H1 (cell line): ENCODE measurements around the gene REPS1.
"Not testable (repeated sequence)": the region's sequence is repeated elsewhere in the genome, so short reads cannot be mapped to it uniquely, and the experiment has no call there.

ENCODE experiments used
- ASH2L ChIP-seq: fragments of 200-600, 300-600 bp; sonication (generic); IDR thresholded peaks from one replicate; pipeline ENCODE4 v1.7.1; 2017; ENCODE audit warnings: low read length
- CEBPB ChIP-seq: IDR thresholded peaks from 2 replicates; pipeline ENCODE4 v1.6.1; 2012; ENCODE audit warnings: low read depth, low read length
- EP300 ChIP-seq, 2 experiments: IDR thresholded peaks; 1 replicate in 1 of 2; 2 replicates in 1 of 2; pipeline ENCODE4 v1.6.1; 2011 to 2012; ENCODE audit warnings: low read depth in 2 of 2, low read length in 2 of 2, mild to moderate bottlenecking in 2 of 2, borderline replicate concordance in 1 of 2, inconsistent platforms in 1 of 2, moderate library complexity in 1 of 2
- JUND ChIP-seq: IDR thresholded peaks from 2 replicates; pipeline ENCODE4 v1.6.1; 2011; ENCODE audit warnings: mild to moderate bottlenecking, improper control_type of control experiment, low read length
- POLR2AphosphoS5 ChIP-seq: IDR thresholded peaks from 2 replicates; pipeline ENCODE4 v1.6.1; 2011; ENCODE audit warnings: low read depth, low read length
- RAD21 ChIP-seq, 2 experiments: IDR thresholded peaks in 1 of 2; conservative IDR thresholded peaks in 1 of 2; 2 replicates each; pipeline ENCODE4 v1.6.1; 2011; ENCODE audit warnings: low read depth in 2 of 2, low read length in 2 of 2, improper control_type of control experiment in 1 of 2, inconsistent platforms in 1 of 2, mild to moderate bottlenecking in 1 of 2, moderate library complexity in 1 of 2
- SIN3A ChIP-seq, 2 experiments: IDR thresholded peaks in 1 of 2; conservative IDR thresholded peaks in 1 of 2; 2 replicates each; pipeline ENCODE4 v1.6.1; 2011 to 2012; ENCODE audit warnings: low read length in 2 of 2, improper control_type of control experiment in 1 of 2, low read depth in 1 of 2, mild to moderate bottlenecking in 1 of 2
- YY1 ChIP-seq: IDR thresholded peaks from 2 replicates; pipeline ENCODE4 v1.6.1; 2011; ENCODE audit warnings: low read depth, mild to moderate bottlenecking, low read length
- TF ChIP-seq, protein P1 (sequence below): IDR thresholded peaks from 2 replicates; pipeline ENCODE4 v1.6.1; 2012; ENCODE audit warnings: inconsistent platforms
- TF ChIP-seq, protein P2 (sequence below), 3 experiments: IDR thresholded peaks; 1 replicate in 2 of 3; 2 replicates in 1 of 3; pipeline versions ENCODE4 v1.5.1 to v1.6.1; 2011; ENCODE audit warnings: low read length in 3 of 3, mild to moderate bottlenecking in 3 of 3, inconsistent platforms in 2 of 3, low read depth in 1 of 3, moderate library complexity in 1 of 3; ENCODE audit not compliant: insufficient read depth in 1 of 3; ENCODE audit errors: control extremely low read depth in 1 of 3
- TF ChIP-seq, protein P3 (sequence below): fragments of 300-600 bp; sonication (generic); IDR thresholded peaks from 2 replicates; pipeline ENCODE4 v1.7.1; 2012; ENCODE audit warnings: low read length, moderate library complexity, mild to moderate bottlenecking, inconsistent platforms; ENCODE audit not compliant: insufficient replicate concordance
- TF ChIP-seq, protein P4 (sequence below): IDR thresholded peaks from 2 replicates; pipeline ENCODE4 v1.6.1; 2012; ENCODE audit warnings: inconsistent platforms

DNA sequence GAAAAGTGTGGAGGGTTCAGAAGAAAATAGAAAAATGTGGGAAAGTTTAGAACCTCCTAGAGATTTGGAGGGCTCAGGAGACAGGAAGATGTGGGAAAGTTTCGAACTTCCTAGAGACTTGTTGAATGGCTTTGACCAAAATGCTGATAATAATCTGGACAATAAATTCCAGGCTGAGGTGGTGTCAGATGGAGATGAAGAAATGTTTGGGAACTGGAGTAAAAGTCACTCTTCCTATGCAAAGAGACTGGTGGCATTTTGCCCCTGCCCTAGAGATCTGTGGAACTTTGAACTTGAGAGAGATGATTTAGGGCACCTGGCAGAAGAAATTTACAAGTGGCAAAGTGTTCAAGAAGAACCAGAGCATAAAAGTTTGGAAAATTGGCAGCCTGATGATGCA lies 5.4 kb upstream of the REPS1 start:
- not testable (repeated sequence) for TF ChIP-seq SIN3A (conservative IDR thresholded peaks at IDR 0.05 in 1 of 2, IDR thresholded peaks at IDR 0.05 in 1 of 2; ENCODE audit: low read depth in 1 of 2, low read length in 2 of 2); CEBPB; POLR2AphosphoS5; ASH2L; RAD21 (IDR thresholded peaks at IDR 0.05 in 1 of 2, conservative IDR thresholded peaks at IDR 0.05 in 1 of 2; ENCODE audit: low read depth in 2 of 2, low read length in 2 of 2); EP300 (IDR thresholded peaks at IDR 0.05; ENCODE audit: borderline replicate concordance in 1 of 2, low read depth in 2 of 2, low read length in 2 of 2); JUND; YY1
- TF ChIP-seq, protein P1, sequence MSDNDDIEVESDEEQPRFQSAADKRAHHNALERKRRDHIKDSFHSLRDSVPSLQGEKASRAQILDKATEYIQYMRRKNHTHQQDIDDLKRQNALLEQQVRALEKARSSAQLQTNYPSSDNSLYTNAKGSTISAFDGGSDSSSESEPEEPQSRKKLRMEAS = not testable (repeated sequence)
- TF ChIP-seq, protein P2, sequence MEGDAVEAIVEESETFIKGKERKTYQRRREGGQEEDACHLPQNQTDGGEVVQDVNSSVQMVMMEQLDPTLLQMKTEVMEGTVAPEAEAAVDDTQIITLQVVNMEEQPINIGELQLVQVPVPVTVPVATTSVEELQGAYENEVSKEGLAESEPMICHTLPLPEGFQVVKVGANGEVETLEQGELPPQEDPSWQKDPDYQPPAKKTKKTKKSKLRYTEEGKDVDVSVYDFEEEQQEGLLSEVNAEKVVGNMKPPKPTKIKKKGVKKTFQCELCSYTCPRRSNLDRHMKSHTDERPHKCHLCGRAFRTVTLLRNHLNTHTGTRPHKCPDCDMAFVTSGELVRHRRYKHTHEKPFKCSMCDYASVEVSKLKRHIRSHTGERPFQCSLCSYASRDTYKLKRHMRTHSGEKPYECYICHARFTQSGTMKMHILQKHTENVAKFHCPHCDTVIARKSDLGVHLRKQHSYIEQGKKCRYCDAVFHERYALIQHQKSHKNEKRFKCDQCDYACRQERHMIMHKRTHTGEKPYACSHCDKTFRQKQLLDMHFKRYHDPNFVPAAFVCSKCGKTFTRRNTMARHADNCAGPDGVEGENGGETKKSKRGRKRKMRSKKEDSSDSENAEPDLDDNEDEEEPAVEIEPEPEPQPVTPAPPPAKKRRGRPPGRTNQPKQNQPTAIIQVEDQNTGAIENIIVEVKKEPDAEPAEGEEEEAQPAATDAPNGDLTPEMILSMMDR (IDR thresholded peaks at IDR 0.05; ENCODE audit: control extremely low read depth in 1 of 3, insufficient read depth in 1 of 3, low read depth in 1 of 3, low read length in 3 of 3) = not testable (repeated sequence)
- TF ChIP-seq, protein P3, sequence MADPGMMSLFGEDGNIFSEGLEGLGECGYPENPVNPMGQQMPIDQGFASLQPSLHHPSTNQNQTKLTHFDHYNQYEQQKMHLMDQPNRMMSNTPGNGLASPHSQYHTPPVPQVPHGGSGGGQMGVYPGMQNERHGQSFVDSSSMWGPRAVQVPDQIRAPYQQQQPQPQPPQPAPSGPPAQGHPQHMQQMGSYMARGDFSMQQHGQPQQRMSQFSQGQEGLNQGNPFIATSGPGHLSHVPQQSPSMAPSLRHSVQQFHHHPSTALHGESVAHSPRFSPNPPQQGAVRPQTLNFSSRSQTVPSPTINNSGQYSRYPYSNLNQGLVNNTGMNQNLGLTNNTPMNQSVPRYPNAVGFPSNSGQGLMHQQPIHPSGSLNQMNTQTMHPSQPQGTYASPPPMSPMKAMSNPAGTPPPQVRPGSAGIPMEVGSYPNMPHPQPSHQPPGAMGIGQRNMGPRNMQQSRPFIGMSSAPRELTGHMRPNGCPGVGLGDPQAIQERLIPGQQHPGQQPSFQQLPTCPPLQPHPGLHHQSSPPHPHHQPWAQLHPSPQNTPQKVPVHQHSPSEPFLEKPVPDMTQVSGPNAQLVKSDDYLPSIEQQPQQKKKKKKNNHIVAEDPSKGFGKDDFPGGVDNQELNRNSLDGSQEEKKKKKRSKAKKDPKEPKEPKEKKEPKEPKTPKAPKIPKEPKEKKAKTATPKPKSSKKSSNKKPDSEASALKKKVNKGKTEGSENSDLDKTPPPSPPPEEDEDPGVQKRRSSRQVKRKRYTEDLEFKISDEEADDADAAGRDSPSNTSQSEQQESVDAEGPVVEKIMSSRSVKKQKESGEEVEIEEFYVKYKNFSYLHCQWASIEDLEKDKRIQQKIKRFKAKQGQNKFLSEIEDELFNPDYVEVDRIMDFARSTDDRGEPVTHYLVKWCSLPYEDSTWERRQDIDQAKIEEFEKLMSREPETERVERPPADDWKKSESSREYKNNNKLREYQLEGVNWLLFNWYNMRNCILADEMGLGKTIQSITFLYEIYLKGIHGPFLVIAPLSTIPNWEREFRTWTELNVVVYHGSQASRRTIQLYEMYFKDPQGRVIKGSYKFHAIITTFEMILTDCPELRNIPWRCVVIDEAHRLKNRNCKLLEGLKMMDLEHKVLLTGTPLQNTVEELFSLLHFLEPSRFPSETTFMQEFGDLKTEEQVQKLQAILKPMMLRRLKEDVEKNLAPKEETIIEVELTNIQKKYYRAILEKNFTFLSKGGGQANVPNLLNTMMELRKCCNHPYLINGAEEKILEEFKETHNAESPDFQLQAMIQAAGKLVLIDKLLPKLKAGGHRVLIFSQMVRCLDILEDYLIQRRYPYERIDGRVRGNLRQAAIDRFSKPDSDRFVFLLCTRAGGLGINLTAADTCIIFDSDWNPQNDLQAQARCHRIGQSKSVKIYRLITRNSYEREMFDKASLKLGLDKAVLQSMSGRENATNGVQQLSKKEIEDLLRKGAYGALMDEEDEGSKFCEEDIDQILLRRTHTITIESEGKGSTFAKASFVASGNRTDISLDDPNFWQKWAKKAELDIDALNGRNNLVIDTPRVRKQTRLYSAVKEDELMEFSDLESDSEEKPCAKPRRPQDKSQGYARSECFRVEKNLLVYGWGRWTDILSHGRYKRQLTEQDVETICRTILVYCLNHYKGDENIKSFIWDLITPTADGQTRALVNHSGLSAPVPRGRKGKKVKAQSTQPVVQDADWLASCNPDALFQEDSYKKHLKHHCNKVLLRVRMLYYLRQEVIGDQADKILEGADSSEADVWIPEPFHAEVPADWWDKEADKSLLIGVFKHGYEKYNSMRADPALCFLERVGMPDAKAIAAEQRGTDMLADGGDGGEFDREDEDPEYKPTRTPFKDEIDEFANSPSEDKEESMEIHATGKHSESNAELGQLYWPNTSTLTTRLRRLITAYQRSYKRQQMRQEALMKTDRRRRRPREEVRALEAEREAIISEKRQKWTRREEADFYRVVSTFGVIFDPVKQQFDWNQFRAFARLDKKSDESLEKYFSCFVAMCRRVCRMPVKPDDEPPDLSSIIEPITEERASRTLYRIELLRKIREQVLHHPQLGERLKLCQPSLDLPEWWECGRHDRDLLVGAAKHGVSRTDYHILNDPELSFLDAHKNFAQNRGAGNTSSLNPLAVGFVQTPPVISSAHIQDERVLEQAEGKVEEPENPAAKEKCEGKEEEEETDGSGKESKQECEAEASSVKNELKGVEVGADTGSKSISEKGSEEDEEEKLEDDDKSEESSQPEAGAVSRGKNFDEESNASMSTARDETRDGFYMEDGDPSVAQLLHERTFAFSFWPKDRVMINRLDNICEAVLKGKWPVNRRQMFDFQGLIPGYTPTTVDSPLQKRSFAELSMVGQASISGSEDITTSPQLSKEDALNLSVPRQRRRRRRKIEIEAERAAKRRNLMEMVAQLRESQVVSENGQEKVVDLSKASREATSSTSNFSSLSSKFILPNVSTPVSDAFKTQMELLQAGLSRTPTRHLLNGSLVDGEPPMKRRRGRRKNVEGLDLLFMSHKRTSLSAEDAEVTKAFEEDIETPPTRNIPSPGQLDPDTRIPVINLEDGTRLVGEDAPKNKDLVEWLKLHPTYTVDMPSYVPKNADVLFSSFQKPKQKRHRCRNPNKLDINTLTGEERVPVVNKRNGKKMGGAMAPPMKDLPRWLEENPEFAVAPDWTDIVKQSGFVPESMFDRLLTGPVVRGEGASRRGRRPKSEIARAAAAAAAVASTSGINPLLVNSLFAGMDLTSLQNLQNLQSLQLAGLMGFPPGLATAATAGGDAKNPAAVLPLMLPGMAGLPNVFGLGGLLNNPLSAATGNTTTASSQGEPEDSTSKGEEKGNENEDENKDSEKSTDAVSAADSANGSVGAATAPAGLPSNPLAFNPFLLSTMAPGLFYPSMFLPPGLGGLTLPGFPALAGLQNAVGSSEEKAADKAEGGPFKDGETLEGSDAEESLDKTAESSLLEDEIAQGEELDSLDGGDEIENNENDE = not testable (repeated sequence)
- TF ChIP-seq, protein P4, sequence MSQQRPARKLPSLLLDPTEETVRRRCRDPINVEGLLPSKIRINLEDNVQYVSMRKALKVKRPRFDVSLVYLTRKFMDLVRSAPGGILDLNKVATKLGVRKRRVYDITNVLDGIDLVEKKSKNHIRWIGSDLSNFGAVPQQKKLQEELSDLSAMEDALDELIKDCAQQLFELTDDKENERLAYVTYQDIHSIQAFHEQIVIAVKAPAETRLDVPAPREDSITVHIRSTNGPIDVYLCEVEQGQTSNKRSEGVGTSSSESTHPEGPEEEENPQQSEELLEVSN = not testable (repeated sequence)
